Measurements from ENCODE around the gene PLEKHB1.

DNA sequence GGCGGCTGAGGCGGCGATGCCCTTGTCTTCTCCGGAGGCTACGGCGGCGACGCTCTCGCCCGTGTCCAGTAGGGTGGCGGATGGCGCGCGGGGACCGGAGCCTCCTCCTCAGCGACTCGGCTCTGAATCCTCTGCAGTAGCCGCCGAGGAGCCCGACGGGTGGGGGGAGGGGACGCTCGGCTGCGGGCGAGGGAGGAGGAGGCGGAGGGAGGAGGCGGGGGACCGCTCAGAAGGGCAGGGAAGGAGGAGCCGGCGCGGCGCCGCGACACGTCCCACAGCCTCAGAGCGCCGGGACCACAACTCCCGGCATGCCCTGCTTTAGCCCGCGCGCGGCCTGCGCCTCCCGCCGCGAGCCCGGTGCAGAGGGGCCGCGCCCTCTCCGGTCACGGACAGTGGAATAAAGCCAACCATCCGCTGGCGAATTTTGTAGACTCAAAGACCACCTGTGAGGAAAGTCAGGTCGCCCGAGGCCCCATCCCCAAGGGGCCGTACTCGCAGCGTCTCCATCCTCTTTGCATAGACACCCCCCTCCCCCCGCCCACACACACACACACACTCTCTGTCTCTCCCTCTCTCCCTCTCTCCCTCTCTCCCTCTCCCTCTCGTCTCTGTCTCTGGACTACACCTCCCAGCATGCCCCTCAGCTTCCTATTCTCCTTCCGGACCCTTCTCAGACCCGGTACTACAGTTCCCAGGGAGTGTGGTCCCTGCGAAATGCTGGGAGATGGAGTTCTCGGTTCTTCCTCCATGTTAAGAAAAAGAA lies 48.2 kb upstream of the PLEKHB1 start, which contains the start of gene FAM168A:
- TF ChIP-seq SP1 (IDR thresholded peaks at IDR 0.05) (no peak), TARDBP (IDR thresholded peaks at IDR 0.05) (no peak)

All from HEK293T (cell line).